ENCODE measurements around the gene IGSF22. TPM values are rescaled to one million over a fixed set of nuclear protein-coding genes. Genes with fewer than 3 reads are reported as not detected.

IGSF22 gene
- total and polyA plus RNA-seq, 7 donors, result 0.46 to 0.52 TPM; not detected in 5

GRCh38 chr11:18704045-18704645, 21.8 kb downstream of the IGSF22 start:
- 76 to 82% methylated on average over 5 of the region's 5 CpGs for WGBS, 2 donors
- DNase-seq, result peak; percentile 70
- TF ChIP-seq EP300 (IDR thresholded peaks at IDR 0.05), result no peak
- no peak for TF ChIP-seq CTCF (IDR thresholded peaks at IDR 0.05)
- TF ChIP-seq POLR2A (IDR thresholded peaks at IDR 0.05), result no peak
- TF ChIP-seq POLR2AphosphoS5 (IDR thresholded peaks at IDR 0.05), result peak in 2 of 4 donors; percentile 27 to 36
- H3K4me1 ChIP-seq, result peaks cover 0 to 43% (median 34%) of the 10 kb centered on the region in 4 donors
- intact Hi-C loops (cut with DNase I), result no loop called here
- peak overlapping the region in 1 of 4 donors; percentile 19 for H3K27ac ChIP-seq
- H3K9me3 ChIP-seq, result no peaks in the 10 kb centered on the region
- H3K36me3 ChIP-seq, result peaks cover 0 to 17% (median 1%) of the 10 kb centered on the region in 4 donors
- no peak overlapping the region for H3K4me3 ChIP-seq
- no peaks in the 10 kb centered on the region for H3K27me3 ChIP-seq

GRCh38 chr11:18703001-18703763, 22.8 kb downstream of the IGSF22 start:
- TF ChIP-seq CTCF (IDR thresholded peaks at IDR 0.05) (no peak), POLR2A (IDR thresholded peaks at IDR 0.05) (no peak), POLR2AphosphoS5 (IDR thresholded peaks at IDR 0.05) (no peak), EP300 (IDR thresholded peaks at IDR 0.05) (no peak)
- no peak overlapping the region for H3K27ac ChIP-seq
- intact Hi-C loops (cut with DNase I), result no loop called here
- peak; percentile 63 for DNase-seq
- H3K27me3 ChIP-seq, result no peaks in the 10 kb centered on the region
- H3K4me3 ChIP-seq, result no peak overlapping the region
- 42 to 92% methylated on average over 2 of the region's 2 CpGs for WGBS, 2 donors
- peaks cover 0 to 17% (median 1%) of the 10 kb centered on the region in 4 donors for H3K36me3 ChIP-seq
- no peaks in the 10 kb centered on the region for H3K9me3 ChIP-seq
- peaks cover 0 to 47% (median 36%) of the 10 kb centered on the region in 4 donors for H3K4me1 ChIP-seq

GRCh38 chr11:18701614-18702216, 24.3 kb downstream of the IGSF22 start:
- Histone ChIP-seq H3K9me3 (no peaks in the 10 kb centered on the region), H3K36me3 (peaks cover 0 to 17% (median 1%) of the 10 kb centered on the region in 4 donors), H3K27me3 (no peaks in the 10 kb centered on the region), H3K4me3 (no peak overlapping the region), H3K4me1 (peaks cover 3 to 47% (median 35%) of the 10 kb centered on the region in 4 donors), H3K27ac (no peak overlapping the region)
- TF ChIP-seq EP300 (IDR thresholded peaks at IDR 0.05) (no peak), POLR2AphosphoS5 (IDR thresholded peaks at IDR 0.05) (no peak), POLR2A (IDR thresholded peaks at IDR 0.05) (no peak), CTCF (IDR thresholded peaks at IDR 0.05) (no peak)
- WGBS, 2 donors, result 95% methylated on average over 17 of the region's 17 CpGs
- intact Hi-C loops (cut with DNase I), result no loop called here
- peak; percentile 60 for DNase-seq

- Histone ChIP-seq H3K4me3 (no peak overlapping the region), H3K27ac (no peak overlapping the region), H3K36me3 (peaks cover 0 to 17% (median 1%) of the 10 kb centered on the region in 4 donors), H3K27me3 (no peaks in the 10 kb centered on the region), H3K9me3 (no peaks in the 10 kb centered on the region), H3K4me1 (peaks cover 3 to 39% (median 29%) of the 10 kb centered on the region in 4 donors)
- 89 to 96% methylated on average over 7 of the region's 7 CpGs for WGBS, 2 donors
- TF ChIP-seq EP300 (IDR thresholded peaks at IDR 0.05), result no peak
- TF ChIP-seq POLR2A (IDR thresholded peaks at IDR 0.05), result no peak
- TF ChIP-seq CTCF (IDR thresholded peaks at IDR 0.05), result no peak
- no peak for TF ChIP-seq POLR2AphosphoS5 (IDR thresholded peaks at IDR 0.05)
- peak; percentile 53 for DNase-seq
- intact Hi-C loops (cut with DNase I), result no loop called here
Measured at GRCh38 chr11:18700872-18701271, 25.1 kb downstream of the IGSF22 start.
